GM12875 (cell line): ENCODE results near the gene PIGR.

Experiments
- H3K4me3 ChIP-seq: one replicate; pipeline ENCODE4 v1.5.1; 2011; ENCODE audit warnings: low read depth, low read length, control low read depth
- CTCF ChIP-seq: IDR thresholded peaks from 2 replicates; pipeline ENCODE4 v1.5.1; 2011; ENCODE audit warnings: low read depth, mild to moderate bottlenecking, control low read depth, inconsistent platforms, low read length, moderate library complexity, borderline replicate concordance; ENCODE audit not compliant: insufficient read depth

The PIGR gene

GRCh38 chr1:206953126-206953525 is 6.9 kb upstream of the PIGR start:
- TF ChIP-seq CTCF: no peak
- H3K4me3 ChIP-seq: no peak overlapping the region

- no peak overlapping the region for H3K4me3 ChIP-seq
- TF ChIP-seq CTCF: no peak
Observed at GRCh38 chr1:206952171-206952570, 5.9 kb upstream of the PIGR start.

- no peak overlapping the region for H3K4me3 ChIP-seq
- TF ChIP-seq CTCF: no peak
Observed at GRCh38 chr1:206951318-206952100, 5.2 kb upstream of the PIGR start.

GRCh38 chr1:206949641-206950040 is 3.4 kb upstream of the PIGR start:
- no peak overlapping the region for H3K4me3 ChIP-seq
- no peak for TF ChIP-seq CTCF

GRCh38 chr1:206949208-206949607 is 2.9 kb upstream of the PIGR start:
- TF ChIP-seq CTCF: no peak
- H3K4me3 ChIP-seq: no peak overlapping the region

GRCh38 chr1:206947255-206947654 is 989 bp upstream of the PIGR start:
- no peak for TF ChIP-seq CTCF
- no peak overlapping the region for H3K4me3 ChIP-seq

- no peak overlapping the region for H3K4me3 ChIP-seq
- TF ChIP-seq CTCF: no peak
Observed at GRCh38 chr1:206945779-206946178, 487 bp downstream of the PIGR start.
